GM19025 (cell line): ENCODE data around the gene MRPL47.
A peak's percentile ranks its signal among the peaks of the same experiment; 100 is the strongest.

Source experiments
- ATAC-seq: cut with Tn5 transposase; IDR thresholded peaks from one replicate; pipeline ENCODE4 v1.9.1; 2021; ENCODE audit warnings: mild to moderate bottlenecking, low read depth, moderate library complexity; ENCODE audit not compliant: unreplicated experiment

The MRPL47 gene

DNA sequence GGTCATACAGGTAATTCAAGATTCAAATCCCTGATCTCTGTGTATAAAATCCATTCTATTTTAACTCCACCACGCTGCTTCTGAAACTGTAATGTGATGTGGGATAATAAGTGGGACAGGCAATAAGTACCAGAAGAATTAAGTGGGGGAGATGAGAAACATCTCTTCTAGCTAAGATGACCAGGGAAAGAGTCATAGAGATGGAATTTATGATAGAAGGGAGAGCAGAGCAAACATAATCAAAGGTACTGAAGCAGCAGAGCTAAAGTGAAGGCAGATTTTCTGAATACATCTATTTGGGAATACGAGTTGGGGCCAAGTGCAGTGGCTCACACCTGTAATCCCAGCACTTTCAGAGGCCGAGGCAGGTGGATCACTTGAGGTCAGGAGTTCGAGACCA lies 4.9 kb downstream of the MRPL47 start:
- no peak for ATAC-seq

DNA sequence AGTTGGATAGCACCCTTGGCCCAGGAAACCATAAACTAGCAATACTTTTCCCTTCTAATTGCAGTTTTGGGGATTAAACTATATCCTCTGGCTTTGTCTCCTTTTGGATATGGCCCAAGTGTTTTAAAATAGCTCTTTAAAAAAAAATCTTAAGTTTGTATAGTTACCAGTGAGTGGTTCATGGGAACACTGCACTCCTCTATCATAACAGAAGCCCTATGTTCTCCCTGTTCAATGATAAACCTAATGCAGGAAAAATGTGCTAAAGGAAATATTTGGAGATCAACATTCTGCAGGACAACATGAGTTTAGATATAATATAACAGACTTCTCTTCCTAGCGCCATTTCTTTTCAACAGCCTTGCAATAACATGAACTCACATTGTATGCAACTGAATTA lies 13.1 kb downstream of the MRPL47 start:
- no peak for ATAC-seq

DNA sequence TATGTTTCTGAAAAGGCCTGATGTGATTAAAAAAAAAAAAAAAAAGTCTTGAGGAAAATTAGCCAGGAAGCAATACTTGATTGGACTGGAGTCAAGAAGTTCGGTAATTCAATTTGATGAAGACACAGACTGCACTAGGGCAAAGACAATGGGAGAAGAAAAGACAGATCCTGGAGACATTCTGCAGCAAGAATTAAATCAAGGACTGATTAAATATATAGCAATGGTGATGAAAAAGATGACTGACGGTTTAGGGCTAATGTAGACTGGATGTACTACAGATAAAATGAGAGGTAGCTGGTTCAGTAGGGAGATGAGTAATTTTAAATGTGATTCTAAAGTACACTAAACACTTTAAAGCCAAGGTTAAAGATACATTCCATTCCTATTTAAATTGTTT lies 13.8 kb downstream of the MRPL47 start:
- ATAC-seq: no peak

DNA sequence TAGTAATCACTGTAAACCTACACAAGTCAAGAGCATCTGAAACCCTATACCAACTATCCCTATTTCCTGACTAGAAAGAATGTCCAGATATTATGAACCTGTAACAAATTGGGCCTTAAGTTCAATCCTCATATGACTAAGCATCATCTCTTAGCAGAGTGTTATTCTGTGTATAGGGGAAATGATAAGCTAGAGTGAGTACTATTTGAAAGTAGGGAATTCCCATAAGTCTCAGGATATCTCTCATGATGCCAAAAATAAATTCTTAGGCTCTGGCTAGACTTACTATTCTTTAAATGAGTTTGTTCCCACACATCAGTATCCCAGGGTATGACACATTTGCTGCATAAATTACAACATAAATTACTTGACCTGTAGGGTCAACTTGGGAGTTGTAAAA lies 15.3 kb downstream of the MRPL47 start:
- ATAC-seq: no peak

DNA sequence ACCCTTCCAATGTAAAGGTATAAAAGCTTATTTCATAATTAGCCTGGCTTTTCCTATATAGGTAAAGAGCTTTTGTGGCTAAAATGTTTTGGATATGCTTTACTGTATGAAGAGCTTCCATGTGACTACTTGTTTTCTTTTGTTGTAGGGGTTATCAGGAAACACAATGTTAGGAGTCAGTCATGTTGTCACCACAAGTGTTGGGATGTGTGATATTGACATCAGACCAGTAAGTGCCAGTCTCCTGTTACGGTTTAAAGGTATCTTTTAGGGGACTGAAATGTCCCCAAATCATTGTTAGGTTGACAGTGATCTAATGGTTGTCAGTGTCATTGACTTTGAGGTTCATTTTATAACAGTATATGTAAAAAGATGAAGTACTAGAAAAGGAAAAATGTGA lies 23.4 kb downstream of the MRPL47 start:
- ATAC-seq: no peak

DNA sequence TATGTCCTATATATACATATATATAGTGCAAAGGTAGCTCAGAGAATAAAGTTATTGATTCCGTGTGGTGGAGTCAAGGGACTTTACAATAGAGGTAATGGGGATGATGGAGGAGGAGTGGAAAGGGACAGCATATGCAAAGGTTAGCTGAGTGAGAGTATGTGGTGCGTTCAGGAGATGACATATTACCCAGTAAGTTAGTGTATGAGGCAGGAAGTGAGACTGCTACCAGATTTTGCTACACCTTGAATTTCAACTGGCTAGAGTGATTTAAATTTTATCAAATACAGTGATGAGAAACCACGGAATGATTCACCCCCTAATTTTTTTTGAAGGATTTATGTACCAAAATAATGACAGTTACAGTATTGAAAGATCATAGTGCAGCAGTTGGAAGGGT lies 38.9 kb downstream of the MRPL47 start:
- ATAC-seq: no peak

DNA sequence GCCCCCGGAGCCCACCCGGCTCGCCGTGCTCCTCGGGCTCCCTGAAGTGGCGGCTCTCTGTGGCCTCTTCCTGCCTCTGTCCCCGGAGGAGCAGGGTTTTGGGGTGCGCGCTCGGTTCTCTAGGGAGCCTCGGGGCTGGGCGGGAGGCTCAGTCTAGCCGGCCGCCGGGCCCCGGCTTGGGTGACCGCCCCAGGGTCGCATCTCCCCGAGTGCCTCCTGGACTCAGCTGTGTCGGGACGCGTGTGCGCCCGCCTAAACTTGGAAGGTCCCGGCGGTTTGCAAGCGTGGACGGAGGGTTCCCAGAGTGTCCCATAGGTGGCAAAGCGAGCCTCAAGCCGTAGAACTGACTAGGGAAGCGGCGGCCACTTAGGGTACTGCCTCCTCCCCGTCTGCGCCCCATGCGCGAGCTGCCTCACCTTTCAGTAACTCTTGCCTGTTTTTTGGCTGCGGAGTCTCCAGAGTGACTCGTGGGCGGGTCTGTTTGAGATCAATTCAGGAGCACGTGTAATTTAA lies 41.1 kb downstream of the MRPL47 start:
- ATAC-seq: peak; percentile 34

DNA sequence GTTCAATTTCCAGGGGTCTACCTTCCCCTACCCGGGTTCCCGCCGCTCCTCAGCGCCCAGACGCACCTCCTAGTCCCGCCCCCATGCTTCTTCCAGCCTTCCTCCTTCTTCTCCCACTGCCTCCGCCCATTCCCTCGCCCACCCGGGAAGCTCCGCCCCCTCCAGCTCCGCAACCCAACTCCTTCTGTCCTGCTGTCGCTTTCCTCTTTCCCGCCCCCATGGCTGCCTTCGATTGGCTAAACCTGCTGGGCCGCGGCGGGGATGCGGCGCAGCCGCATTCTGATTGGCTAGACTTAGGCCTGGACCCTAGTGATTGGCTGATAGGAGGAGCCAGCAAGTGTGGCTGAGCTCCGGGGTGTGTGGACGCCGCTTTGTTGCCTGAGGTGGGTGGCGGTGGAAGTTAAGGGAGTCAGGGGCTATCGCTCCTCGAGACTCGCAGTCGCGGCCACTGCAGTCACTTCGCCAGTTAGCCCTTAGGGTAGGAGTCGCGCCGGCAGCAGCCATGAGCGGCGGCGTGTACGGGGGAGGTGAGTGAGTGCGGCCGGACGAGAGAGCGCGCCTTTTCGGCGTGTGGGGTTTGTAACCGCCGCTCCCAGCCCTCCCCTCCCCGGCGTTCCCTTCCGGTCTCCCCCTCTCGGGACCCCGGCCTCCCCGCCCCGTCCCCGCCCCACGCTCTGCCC lies 41.7 kb downstream of the MRPL47 start, which contains the start of gene ACTL6A:
Gene ACTL6A (plus strand): TSS at position 336 of the 680 bp plus-strand sequence. CDS start 167 bp downstream, at position 503.
- ATAC-seq: peak; percentile 93

DNA sequence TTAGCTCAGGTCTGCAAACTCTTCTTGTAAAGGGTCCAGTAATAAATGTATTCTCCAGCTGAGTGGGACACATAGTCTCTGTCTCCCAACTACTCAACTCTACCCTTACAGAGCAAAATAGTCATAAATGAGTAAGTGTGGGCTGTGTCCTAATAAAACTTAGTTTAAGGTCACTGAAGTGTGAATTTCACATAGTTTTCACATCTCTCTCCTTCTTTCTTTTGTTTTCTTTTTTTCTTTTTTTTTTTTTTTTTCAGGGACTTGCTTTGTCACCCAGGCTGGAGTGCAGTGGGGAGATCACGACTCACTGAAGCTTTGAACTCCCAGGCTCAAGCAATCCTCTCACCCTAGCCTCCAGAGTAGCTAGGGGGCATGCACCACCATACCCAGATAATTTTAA lies 43.6 kb downstream of the MRPL47 start:
- ATAC-seq: no peak

DNA sequence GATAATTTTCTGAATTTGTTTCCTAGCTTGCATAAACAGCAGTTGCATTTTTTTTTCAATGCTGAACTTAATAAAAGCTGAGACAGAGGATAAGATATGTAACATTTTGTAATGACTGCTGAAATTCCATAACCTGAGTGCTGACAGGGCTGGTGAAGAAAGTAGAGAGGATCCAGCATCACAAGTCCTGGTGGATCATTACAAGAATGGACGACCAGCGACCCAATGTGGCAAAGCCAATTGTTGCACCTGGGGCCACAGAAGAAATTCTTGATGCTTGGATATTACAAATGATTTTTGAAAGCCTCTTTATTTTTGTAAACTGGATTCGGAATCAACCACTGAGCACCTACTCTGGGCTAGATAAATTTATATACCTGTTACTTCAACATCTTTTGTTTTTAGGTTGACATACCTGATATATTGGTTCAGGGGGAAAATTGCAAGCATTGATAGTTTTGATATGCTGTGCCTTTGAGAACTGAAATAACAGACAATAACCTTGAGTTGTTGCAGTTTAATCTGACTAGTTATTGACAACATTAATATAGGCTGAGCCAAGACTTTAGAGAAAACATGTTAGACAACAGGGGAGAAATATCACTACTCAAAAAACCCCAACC lies 45.6 kb downstream of the MRPL47 start:
- ATAC-seq: no peak

DNA sequence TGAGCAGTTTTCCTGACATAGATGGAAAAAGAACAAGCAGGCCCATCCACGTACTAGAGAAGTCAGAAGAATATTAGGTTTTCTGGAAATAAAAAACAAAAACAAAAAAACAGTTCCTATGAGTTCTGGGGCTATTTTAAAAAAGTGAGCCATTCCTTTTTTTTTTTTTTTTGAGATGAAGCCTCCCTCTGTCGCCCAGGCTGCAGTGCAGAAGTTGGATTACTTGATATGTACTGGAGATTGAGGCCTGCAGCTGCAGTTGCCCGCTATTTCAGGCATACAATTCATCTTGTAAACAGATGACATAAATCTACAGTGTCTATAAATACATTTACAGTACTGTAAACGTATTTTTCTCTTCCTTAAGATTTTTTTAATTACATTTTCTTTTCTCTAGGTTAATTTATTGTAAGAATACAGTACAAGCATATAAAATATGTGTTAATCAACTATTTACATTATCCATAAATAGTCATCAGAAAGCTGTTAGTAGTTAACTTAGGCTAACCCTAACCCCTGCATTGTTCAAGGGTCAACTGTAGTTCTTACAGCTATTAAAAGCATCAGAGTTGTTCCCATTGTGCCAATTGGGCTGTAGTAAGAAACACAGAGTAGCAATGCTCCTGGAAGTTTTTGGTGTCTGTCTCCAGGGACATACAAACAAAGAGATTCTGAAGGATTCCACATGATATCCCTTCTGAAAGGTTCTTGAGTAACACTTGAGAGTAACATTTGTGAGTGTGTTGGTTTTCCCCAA lies 52.9 kb downstream of the MRPL47 start:
- ATAC-seq: no peak

DNA sequence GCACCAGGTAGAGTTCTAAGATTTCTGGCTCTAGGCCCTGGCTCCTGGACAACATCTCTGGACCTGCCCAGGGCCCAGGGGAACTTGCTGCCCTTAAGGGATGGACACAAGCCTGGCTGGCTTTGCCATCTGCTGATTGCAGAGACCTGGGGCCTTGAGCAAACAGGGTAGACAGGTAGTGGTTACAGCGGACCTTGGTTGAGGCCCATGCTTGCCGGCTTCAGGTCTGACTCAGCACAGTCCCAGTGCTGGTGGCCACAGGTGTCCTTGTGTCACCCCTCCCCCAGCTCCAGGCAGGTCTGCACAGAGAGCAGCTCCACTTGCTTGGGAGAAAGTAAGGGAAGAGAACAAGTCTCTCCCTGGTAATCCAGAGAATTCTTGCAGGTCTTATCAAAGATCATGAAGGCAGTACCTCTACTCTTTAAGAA lies 57.6 kb downstream of the MRPL47 start:
- ATAC-seq: no peak

DNA sequence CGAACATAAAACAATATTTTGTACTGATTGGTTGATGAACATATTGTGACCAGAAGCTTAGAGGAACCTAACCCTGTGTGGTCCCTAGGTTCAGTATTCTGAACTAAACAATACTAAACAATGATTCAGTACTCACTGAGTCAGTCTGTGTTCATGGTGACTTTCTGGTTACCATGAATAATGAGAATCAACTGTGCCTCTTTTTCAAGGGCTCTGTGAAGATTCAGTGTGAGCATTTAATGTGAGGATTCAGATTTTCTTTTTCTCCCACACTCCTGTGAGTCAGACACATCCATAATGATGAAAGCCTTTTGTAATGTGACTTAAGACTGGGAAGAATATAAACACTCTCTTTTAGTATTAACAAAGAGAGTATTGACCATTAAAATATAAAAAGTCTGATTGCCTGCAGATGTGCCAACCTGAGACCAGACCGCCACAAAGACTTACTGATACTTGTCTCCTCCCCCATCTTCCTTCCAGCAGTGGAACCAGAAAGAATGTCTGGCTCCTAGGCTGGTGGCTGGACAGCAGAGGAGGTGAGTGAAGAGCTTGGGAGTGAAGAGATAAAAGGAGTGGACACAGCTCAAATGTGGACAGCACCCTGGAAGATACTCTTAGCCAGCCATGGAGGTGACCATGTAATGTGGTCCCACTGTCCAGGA lies 59.3 kb downstream of the MRPL47 start:
- no peak for ATAC-seq

DNA sequence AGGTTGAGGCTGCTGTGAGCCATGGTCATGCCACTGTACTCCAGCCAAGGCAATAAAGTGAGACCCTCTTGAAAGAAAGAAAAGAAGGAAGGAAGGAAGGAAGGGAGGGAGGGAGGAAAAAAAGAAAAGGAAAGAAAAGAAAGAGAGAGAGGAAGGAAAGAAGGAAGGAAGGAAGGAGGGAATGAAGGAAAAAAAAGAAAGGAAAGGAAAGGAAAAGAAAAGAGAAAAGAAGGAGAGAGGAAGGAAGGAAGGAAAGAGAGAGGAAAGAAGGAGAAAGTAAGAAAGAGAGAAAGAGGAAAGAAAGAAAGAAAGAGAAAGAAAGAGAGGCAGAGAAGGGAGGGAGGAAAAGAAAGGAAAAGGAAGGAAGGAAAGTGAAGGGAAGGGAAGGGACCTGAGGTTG lies 62.1 kb downstream of the MRPL47 start:
- no peak for ATAC-seq

DNA sequence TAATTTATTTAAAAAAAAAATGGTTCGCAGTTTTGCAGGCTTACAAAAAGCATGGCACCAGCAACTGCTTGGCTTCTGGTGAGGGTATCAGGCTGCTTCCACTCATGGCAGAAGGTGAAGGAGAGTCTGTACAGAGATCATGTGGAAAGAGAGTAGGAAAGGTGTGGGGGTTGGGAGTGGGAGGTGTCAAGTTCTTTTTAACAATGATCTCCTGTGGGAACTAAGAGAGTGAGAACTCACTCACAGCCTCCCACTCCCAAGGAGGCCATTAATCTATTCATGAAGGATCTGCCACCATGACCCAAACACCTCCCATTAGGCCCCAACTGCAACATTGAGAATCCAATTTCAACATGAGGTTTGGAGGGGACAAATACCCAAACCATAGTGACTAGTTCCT lies 62.8 kb downstream of the MRPL47 start:
- no peak for ATAC-seq

DNA sequence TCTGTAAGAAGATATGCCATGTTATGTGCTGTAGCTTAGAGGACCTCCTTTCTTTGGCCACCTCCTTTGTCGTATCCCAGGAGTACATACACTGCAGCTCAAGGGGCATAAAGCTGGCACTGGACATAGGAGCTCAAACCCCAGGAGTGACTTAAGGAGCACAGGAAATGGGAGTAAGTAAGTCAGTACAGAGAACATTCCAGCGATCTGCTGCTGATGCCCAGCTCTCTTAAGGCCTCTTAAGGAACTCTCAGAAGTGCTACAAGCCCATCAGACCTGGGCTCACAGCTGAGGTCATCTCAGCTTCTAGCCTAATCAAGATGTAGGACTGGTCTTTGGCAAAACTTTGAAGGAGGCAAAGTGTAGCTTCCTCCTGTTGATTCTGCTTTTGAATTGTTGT lies 63.3 kb downstream of the MRPL47 start:
- no peak for ATAC-seq
